ENCODE measurements around the gene DHX58. TPM values are rescaled to one million over a fixed set of nuclear protein-coding genes. Genes with fewer than 3 reads are reported as not detected.

Gene DHX58
- total RNA-seq, 1 donor from 2014 or later: 4.6 TPM

GRCh38 chr17:42059815-42060214, 52.7 kb downstream of the DHX58 start:
- no peak for TF ChIP-seq CTCF (conservative IDR thresholded peaks at IDR 0.05; ENCODE audit: low read depth, low read length)
- no peak overlapping the region for H3K4me3 ChIP-seq (ENCODE audit: low read depth, low read length)

GRCh38 chr17:42058063-42058462, 54.5 kb downstream of the DHX58 start:
- no peak for TF ChIP-seq CTCF (conservative IDR thresholded peaks at IDR 0.05; ENCODE audit: low read depth, low read length)
- DNase-seq (ENCODE audit: low read depth): no peak
- no peak overlapping the region for H3K4me3 ChIP-seq (ENCODE audit: low read depth, low read length)

More at GRCh38 chr17:42059815-42060214, 52.7 kb downstream of the DHX58 start:
- no peak for DNase-seq (ENCODE audit: low read depth)

- H3K4me3 ChIP-seq (ENCODE audit: low read depth, low read length): no peak overlapping the region
- DNase-seq (ENCODE audit: low read depth): no peak
- TF ChIP-seq CTCF (conservative IDR thresholded peaks at IDR 0.05; ENCODE audit: low read depth, low read length): no peak
These were observed 55.9 kb downstream of the DHX58 start for GRCh38 chr17:42056635-42057034.

- H3K4me3 ChIP-seq (ENCODE audit: low read depth, low read length): no peak overlapping the region
- DNase-seq (ENCODE audit: low read depth): no peak
- TF ChIP-seq CTCF (conservative IDR thresholded peaks at IDR 0.05; ENCODE audit: low read depth, low read length): no peak
These were observed 57.0 kb downstream of the DHX58 start for GRCh38 chr17:42055496-42055895.

GRCh38 chr17:42055027-42055426, 57.5 kb downstream of the DHX58 start:
- no peak overlapping the region for H3K4me3 ChIP-seq (ENCODE audit: low read depth, low read length)
- no peak for TF ChIP-seq CTCF (conservative IDR thresholded peaks at IDR 0.05; ENCODE audit: low read depth, low read length)
- DNase-seq (ENCODE audit: low read depth): no peak

- DNase-seq (ENCODE audit: low read depth): no peak
- TF ChIP-seq CTCF (conservative IDR thresholded peaks at IDR 0.05; ENCODE audit: low read depth, low read length): no peak
These were observed 58.6 kb downstream of the DHX58 start for GRCh38 chr17:42053731-42054500.

GRCh38 chr17:42052346-42052877, 60.1 kb downstream of the DHX58 start:
- no peak for DNase-seq (ENCODE audit: low read depth)
- no peak for TF ChIP-seq CTCF (conservative IDR thresholded peaks at IDR 0.05; ENCODE audit: low read depth, low read length)
- H3K4me3 ChIP-seq (ENCODE audit: low read depth, low read length): no peak overlapping the region

More at GRCh38 chr17:42053731-42054500, 58.6 kb downstream of the DHX58 start:
- no peak overlapping the region for H3K4me3 ChIP-seq (ENCODE audit: low read depth, low read length)

Measured in epithelial cell of proximal tubule (primary cell).